Posterior cingulate gyrus (tissue), 11 donors: ENCODE data around the gene POFUT2.

Experiments used
- DNase-seq, 10 donors: peaks; one replicate each; pipeline versions ENCODE4 v3.0.0 to v3.0.0-alpha.2; 2020 to 2021; ENCODE audit warnings: mixed read lengths in 3 of 10
- intact Hi-C: fragments of 100-400 bp; cut with DNase I; formaldehyde crosslinking; loops from one replicate; pipeline ENCODE4 v1.15.1; 2023

The POFUT2 gene

DNA sequence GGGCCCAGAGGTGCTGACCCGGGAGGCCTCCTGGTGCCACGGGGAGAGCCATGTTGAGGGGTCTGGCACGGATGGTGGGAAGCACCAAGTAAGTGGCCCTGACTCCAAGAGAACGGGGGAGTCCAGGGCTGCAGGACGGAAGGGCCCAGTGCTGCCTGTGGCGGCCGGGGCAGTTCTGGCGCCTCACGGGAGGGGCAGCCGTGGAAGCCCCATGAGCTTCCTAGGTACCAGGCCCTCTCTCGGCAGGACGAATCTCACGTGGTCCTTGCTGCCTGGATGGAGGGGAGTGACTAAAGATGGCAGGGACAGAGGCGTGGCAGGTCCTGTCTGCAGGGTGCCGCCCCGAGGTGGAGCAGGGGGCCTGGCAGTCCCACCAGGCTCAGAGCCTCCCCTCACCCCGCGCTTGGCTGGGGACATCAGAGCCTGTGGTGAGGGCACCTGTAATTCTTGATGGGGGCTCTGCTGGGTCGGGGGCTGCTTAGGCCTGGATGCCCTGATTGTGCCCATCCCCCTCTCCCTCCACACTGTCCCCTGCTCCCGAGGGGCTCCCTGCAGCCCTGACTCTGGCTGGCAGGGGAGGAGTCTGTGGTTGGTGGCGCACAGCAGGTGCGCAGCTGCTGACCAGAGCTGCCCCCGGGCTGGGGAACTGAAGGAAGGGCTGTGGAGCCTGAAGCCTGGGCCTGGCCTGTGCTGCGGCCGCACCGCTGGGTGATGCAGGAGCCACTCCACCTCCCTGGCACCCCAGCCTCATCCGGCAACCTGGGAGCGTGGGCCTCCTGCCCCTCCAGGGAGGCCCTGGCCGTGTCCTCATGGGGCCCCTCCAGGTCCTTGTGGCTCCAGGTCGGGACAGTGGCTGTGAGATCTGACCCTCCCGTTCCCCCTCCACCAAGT lies 31.4 kb downstream of the POFUT2 start:
- intact Hi-C loops, result no loop called here
- peak in 2 of 10 donors; percentile 71 for DNase-seq

- DNase-seq, result peak in 1 of 10 donors; percentile 61
Measured at GRCh38 chr21:45255381-45256020, 32.2 kb downstream of the POFUT2 start.

GRCh38 chr21:45254460-45254930 lies 33.2 kb downstream of the POFUT2 start:
- intact Hi-C loops, result no loop called here
- DNase-seq, result peak in 1 of 10 donors; percentile 64

More at GRCh38 chr21:45255381-45256020, 32.2 kb downstream of the POFUT2 start:
- intact Hi-C loops, result no loop called here

DNA sequence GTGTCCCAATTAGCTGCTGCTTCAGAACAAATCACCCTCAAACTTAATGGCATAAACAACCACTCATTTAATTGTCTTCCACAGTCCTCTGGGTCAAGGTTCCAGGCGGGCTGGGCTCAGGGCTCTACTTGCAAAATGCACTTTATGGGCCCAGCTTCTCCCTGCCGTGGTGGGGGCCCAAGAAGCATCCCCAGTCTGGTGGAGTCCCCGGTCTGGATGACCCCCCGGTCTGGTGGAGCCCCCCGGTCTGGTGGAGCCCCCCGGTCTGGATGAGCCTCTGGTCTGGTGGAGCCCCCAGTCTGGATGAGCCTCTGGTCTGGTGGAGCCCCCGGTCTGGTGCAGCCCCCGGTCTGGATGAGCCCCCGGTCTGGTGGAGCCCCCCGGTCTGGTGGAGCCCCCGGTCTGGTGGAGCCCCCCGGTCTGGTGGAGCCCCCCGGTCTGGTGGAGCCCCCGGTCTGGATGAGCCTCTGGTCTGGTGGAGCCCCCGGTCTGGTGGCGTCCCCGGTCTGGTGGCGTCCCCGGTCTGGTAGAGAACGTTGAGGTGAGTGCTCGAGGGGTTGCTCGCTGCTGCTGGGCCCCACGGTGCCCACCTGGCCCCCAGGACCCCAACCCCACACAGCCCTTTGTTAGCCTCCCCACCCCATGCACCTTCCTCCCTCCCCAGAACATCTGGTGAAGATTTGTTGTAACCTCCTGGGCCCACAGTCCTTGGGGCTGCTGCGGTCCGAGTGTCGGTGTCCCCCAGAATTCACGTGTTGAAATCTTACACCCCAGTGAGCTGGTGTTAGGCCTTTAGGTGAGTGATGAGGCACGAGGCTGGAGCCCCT lies 33.8 kb downstream of the POFUT2 start:
- intact Hi-C loops, result no loop called here
- DNase-seq, result peak in 1 of 10 donors; percentile 62

DNA sequence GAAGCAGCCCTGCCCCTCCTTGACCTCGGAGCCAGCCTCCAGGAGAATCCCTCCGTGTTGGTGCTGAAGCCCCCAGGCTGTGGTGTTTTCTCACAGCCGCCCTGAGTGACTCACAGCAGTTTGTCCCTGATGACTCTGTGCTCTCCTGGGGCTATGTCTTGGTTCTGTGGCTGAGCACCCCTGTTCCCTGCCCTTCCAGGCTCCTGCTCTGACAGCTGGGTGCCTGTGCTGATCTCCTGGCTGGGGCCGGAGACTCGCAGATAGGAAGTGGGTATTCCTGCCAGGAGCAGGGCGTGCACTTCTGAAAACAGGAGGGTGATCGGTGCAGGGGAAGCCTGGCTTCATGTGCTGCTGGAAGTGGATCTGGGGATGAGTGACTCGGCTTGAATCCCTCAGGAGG lies 34.5 kb downstream of the POFUT2 start:
- intact Hi-C loops, result no loop called here
- peak in 1 of 10 donors; percentile 54 for DNase-seq

GRCh38 chr21:45252448-45252925 lies 35.2 kb downstream of the POFUT2 start:
- DNase-seq, result peak in 2 of 10 donors; percentile 59 to 66
- intact Hi-C loops, result no loop called here

GRCh38 chr21:45251635-45252447 lies 35.9 kb downstream of the POFUT2 start:
- intact Hi-C loops, result no loop called here
- DNase-seq, result peak in 2 of 10 donors; percentile 39 to 76

GRCh38 chr21:45250914-45251634 lies 36.6 kb downstream of the POFUT2 start:
- peak in 1 of 10 donors; percentile 64 for DNase-seq
- intact Hi-C loops, result no loop called here

GRCh38 chr21:45250272-45250671 lies 37.4 kb downstream of the POFUT2 start:
- intact Hi-C loops, result no loop called here
- no peak for DNase-seq

GRCh38 chr21:45249626-45250025 lies 38.1 kb downstream of the POFUT2 start:
- DNase-seq, result no peak
- intact Hi-C loops, result no loop called here

DNA sequence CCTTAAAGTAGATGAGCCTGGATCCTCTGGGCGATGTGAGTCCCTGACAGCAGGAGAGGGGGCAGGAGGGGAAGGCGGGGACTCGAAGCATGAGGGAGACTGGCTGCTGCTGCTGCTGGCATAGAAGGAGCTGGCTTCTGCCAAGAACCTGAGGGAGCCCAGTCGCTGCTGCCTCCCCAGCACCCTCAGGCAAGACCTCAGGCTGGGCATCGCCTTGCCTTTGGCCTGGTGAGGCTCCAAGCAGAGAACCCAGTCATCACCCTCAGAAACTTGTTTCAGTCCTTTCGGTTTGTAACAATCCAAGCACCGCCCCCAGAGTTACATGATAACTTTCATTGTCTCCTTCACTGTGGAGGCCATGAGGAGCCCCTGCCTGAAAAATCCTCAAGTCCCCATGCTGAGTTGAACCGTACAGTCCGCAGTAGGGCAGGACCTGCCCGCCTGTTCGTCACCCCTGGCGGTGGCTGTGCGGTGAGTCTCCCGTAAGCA lies 38.8 kb downstream of the POFUT2 start:
- intact Hi-C loops, result no loop called here
- DNase-seq, result peak in 4 of 10 donors; percentile 15 to 87 (median 56)

DNA sequence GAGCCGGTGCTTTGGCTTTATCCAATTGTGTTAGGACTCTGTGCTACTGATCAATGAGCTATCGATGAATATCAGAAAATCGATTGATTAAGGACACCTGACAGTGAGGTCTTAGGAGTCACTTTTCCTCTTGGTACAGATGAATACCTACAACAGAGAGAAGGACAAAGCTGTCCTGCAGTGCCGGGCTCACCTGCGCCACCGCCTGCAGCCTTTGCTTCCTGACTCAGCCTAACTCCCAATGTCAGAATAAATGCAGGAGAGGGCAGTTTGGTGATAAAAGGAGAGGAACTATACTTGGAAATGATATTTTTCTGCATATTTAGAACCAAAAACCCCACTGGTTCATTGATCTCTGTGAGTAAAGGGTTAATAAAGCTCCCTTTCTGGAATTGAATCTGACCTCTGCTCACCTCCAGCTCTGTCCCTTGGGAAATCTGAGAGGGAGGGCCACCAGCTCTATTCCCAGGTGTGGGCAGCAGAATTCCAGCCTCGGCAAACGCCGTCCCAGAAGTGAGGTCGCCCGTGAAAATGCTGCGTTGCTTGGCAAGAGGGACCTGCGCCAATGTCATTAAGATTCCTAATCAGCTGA lies 39.3 kb downstream of the POFUT2 start:
- intact Hi-C loops, result no loop called here
- peak in 1 of 10 donors; percentile 37 for DNase-seq

GRCh38 chr21:45246386-45247320 lies 41.0 kb downstream of the POFUT2 start:
- peak in 1 of 10 donors; percentile 34 for DNase-seq
- intact Hi-C loops, result no loop called here

GRCh38 chr21:45244799-45245340 lies 42.8 kb downstream of the POFUT2 start:
- peak in 1 of 10 donors; percentile 43 for DNase-seq
- intact Hi-C loops, result no loop called here

GRCh38 chr21:45243603-45244002 lies 44.1 kb downstream of the POFUT2 start:
- no peak for DNase-seq
- intact Hi-C loops, result no loop called here

GRCh38 chr21:45241357-45241756 lies 46.3 kb downstream of the POFUT2 start:
- peak in 1 of 10 donors; percentile 10 for DNase-seq
- intact Hi-C loops, result no loop called here

GRCh38 chr21:45237401-45237800 lies 50.3 kb downstream of the POFUT2 start:
- DNase-seq, result no peak
- intact Hi-C loops, result no loop called here
